ENCODE measurements around the gene UNC93B1.
"Not testable (repeated sequence)": the region's sequence is repeated elsewhere in the genome, so short reads cannot be mapped to it uniquely, and the experiment has no call there.

DNA sequence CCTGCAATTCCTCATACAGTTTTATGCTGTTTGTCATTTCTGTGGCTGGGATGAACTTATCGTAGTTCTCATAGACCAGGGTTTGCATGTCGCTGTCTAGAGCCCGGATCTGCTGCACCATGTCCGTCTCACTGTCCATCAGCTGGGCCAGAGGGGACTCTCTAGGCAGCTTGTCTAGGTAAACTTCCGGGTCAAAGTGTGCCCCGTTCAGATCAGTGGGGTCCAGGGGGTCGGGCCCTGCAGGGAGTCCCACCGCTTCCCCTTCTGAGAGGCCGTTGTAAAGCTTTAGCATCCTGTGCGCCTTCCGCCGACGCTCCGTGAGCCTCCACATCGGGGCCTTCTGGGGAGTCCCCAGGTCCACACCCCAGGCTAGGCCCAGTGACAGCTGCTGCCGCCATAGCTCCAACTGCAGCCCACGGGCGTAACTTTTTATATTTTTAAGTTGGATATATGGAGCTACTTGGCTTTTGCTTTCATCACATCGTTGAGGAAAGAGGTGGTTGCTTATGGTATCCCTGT is 38.0 kb downstream of the UNC93B1 start:
- not testable (repeated sequence) for TF ChIP-seq POLR2A (IDR thresholded peaks at IDR 0.05; ENCODE audit: low read length); GATA1 (IDR thresholded peaks at IDR 0.05; ENCODE audit: low read depth, low read length)

Measured in erythroblast (primary cell).